Measurements from ENCODE around the gene MYADML2.

- TF ChIP-seq SUZ12 (IDR thresholded peaks at IDR 0.05; ENCODE audit: extremely low read depth, insufficient read depth, insufficient read length) (no peak), YY1 (IDR thresholded peaks at IDR 0.05; ENCODE audit: insufficient read depth, insufficient read length) (no peak)
Measured at GRCh38 chr17:81901167-81902022, 45.6 kb downstream of the MYADML2 start.
